Stimulated activated CD4-positive, alpha-beta T cell treated with anti-CD3 and anti-CD28 coated beads, Interleukin-1b, Interleukin-23, amount 100 ng/mL, for 48 hours (primary cell): ENCODE measurements around the gene BMPR2.
"Not testable (repeated sequence)": the region's sequence is repeated elsewhere in the genome, so short reads cannot be mapped to it uniquely, and the experiment has no call there.

ENCODE experiments used
- DNase-seq: peaks from one replicate; pipeline ENCODE4 v3.0.0-alpha.2; 2020

The BMPR2 gene

GRCh38 chr2:202455114-202455513, 79.0 kb downstream of the BMPR2 start:
- DNase-seq: no peak

- no peak for DNase-seq
Observed at GRCh38 chr2:202460119-202460518, 84.0 kb downstream of the BMPR2 start.

- no peak for DNase-seq
Observed at GRCh38 chr2:202479090-202479489, 103.0 kb downstream of the BMPR2 start.

- no peak for DNase-seq
Observed at GRCh38 chr2:202479610-202480009, 103.5 kb downstream of the BMPR2 start.

- DNase-seq: no peak
Observed at GRCh38 chr2:202486351-202486750, 110.2 kb downstream of the BMPR2 start.

GRCh38 chr2:202488671-202489070, 112.5 kb downstream of the BMPR2 start:
- DNase-seq: no peak

GRCh38 chr2:202490479-202490878, 114.4 kb downstream of the BMPR2 start:
- DNase-seq: no peak

- DNase-seq: no peak
Observed at GRCh38 chr2:202491514-202491913, 115.4 kb downstream of the BMPR2 start.

- DNase-seq: no peak
Observed at GRCh38 chr2:202494300-202495229, 118.4 kb downstream of the BMPR2 start.

GRCh38 chr2:202495230-202495604, 119.1 kb downstream of the BMPR2 start:
- DNase-seq: no peak

- not testable (repeated sequence) for DNase-seq
Observed at GRCh38 chr2:202496835-202497472, 120.8 kb downstream of the BMPR2 start.

- DNase-seq: not testable (repeated sequence)
Observed at GRCh38 chr2:202497473-202497866, 121.3 kb downstream of the BMPR2 start.

GRCh38 chr2:202499841-202500240, 123.7 kb downstream of the BMPR2 start:
- not testable (repeated sequence) for DNase-seq

- DNase-seq: not testable (repeated sequence)
Observed at GRCh38 chr2:202503276-202503675, 127.1 kb downstream of the BMPR2 start.

- no peak for DNase-seq
Observed at GRCh38 chr2:202508686-202509085, 132.6 kb downstream of the BMPR2 start.

- no peak for DNase-seq
Observed at GRCh38 chr2:202510911-202511310, 134.8 kb downstream of the BMPR2 start.

- DNase-seq: no peak
Observed at GRCh38 chr2:202512176-202512575, 136.0 kb downstream of the BMPR2 start.

GRCh38 chr2:202514732-202515131, 138.6 kb downstream of the BMPR2 start:
- DNase-seq: no peak

GRCh38 chr2:202519453-202519852, 143.3 kb downstream of the BMPR2 start:
- no peak for DNase-seq

- DNase-seq: no peak
Observed at GRCh38 chr2:202521470-202521869, 145.3 kb downstream of the BMPR2 start.

- DNase-seq: no peak
Observed at GRCh38 chr2:202529389-202529788, 153.3 kb downstream of the BMPR2 start.

- DNase-seq: no peak
Observed at GRCh38 chr2:202530038-202530437, 153.9 kb downstream of the BMPR2 start.

- not testable (repeated sequence) for DNase-seq
Observed at GRCh38 chr2:202535290-202535689, 159.2 kb downstream of the BMPR2 start.

GRCh38 chr2:202541137-202541536, 165.0 kb downstream of the BMPR2 start:
- DNase-seq: no peak
